K562 (cell line): ENCODE data around the gene RGS9BP. TPM values are rescaled to one million over a fixed set of nuclear protein-coding genes. Genes with fewer than 3 reads are reported as not detected.

Experiments
- HDAC2 ChIP-seq: fragments of 450-650 bp; IDR thresholded peaks from 2 replicates; pipeline ENCODE4 v1.6.1; 2016; ENCODE audit warnings: mild to moderate bottlenecking
- HNRNPL ChIP-seq: fragments of 200-400 bp; formaldehyde crosslinking; IDR thresholded peaks from 2 replicates; pipeline ENCODE4 v1.6.1; 2017; ENCODE audit warnings: low read depth, mild to moderate bottlenecking, low read length
- IFI16 ChIP-seq: fragments of 250-450 bp; sonication (Bioruptor Pico); IDR thresholded peaks from 2 replicates; pipeline ENCODE4 v2.1.2; 2022; ENCODE audit warnings: mild to moderate bottlenecking, inconsistent platforms
- L3MBTL2 ChIP-seq: fragments of 450-650 bp; IDR thresholded peaks from 2 replicates; pipeline ENCODE4 v1.6.1; 2016; ENCODE audit warnings: mild to moderate bottlenecking, moderate library complexity
- MAFG ChIP-seq: fragments of 450-650 bp; conservative IDR thresholded peaks from 2 replicates; pipeline ENCODE4 v1.6.1; 2016; ENCODE audit warnings: missing genetic modification characterization, missing compliant biosample characterization
- POLR2AphosphoS5 ChIP-seq: IDR thresholded peaks from 2 replicates; pipeline ENCODE4 v1.6.1; 2011; ENCODE audit warnings: mild to moderate bottlenecking, low read depth, low read length, moderate library complexity; ENCODE audit not compliant: control insufficient read depth, insufficient read depth
- POLR2B ChIP-seq: fragments of 450-650 bp; IDR thresholded peaks from 2 replicates; pipeline ENCODE4 v1.6.1; 2018; ENCODE audit warnings: low read depth; ENCODE audit not compliant: partially characterized antibody
- RBM22 ChIP-seq: fragments of 200-400 bp; formaldehyde crosslinking; IDR thresholded peaks from 2 replicates; pipeline ENCODE4 v1.6.1; 2018; ENCODE audit warnings: low read length, low read depth; ENCODE audit not compliant: poor library complexity, severe bottlenecking
- SIX5 ChIP-seq, 2 experiments: IDR thresholded peaks; 2 replicates each; pipeline ENCODE4 v1.6.1; 2011; ENCODE audit warnings: low read length in 2 of 2, borderline replicate concordance in 1 of 2, low read depth in 1 of 2, mild to moderate bottlenecking in 1 of 2, moderate library complexity in 1 of 2; ENCODE audit not compliant: insufficient read depth in 1 of 2
- TAF15 ChIP-seq: fragments of 200-400 bp; formaldehyde crosslinking; IDR thresholded peaks from 2 replicates; pipeline ENCODE4 v1.6.1; 2017; ENCODE audit warnings: mild to moderate bottlenecking, low read depth, low read length, moderate library complexity
- TCF7L2 ChIP-seq: fragments of 150-350 bp; IDR thresholded peaks from 2 replicates; pipeline ENCODE4 v1.6.1; 2016; ENCODE audit warnings: low read depth, mild to moderate bottlenecking, low read length, moderate library complexity
- TRIM25 ChIP-seq: fragments of 450-650 bp; IDR thresholded peaks from 2 replicates; pipeline ENCODE4 v1.7.0; 2016; ENCODE audit warnings: borderline replicate concordance
- ZFP1 ChIP-seq: fragments of 450-650 bp; formaldehyde crosslinking; IDR thresholded peaks from 2 replicates; pipeline ENCODE4 v1.4.0; 2020; ENCODE audit warnings: mild to moderate bottlenecking, mixed read lengths
- ZNF347 ChIP-seq: fragments of 450-650 bp; formaldehyde crosslinking; IDR thresholded peaks from 2 replicates; pipeline ENCODE4 v1.4.0; 2020; ENCODE audit warnings: low read depth, mild to moderate bottlenecking, moderate library complexity
- ZNF384 ChIP-seq: IDR thresholded peaks from 2 replicates; pipeline ENCODE4 v1.6.1; 2012; ENCODE audit warnings: low read depth, low read length, improper control_type of control experiment
- polyA plus RNA-seq, 8 experiments: library from polyadenylated mRNA; depleted of rRNA in 4 of 8; stranded (reverse) in 5 of 8; unstranded in 3 of 8; fragments of >200 nt; fragmentation: Nextera tagmentation in 2 of 8; fragmentation: Illumina TruSeq in 1 of 8; extraction: Ambion mirVana in 2 of 8; extraction: Trizol in 1 of 8; gene quantifications; 2 replicates each; pipeline versions ENCODE4 v1.2.1 to v1.2.3, GENCODE V29; 2011 to 2014; ENCODE audit warnings: inconsistent platforms in 1 of 8, missing spikeins in 1 of 8
- total RNA-seq, 7 experiments: library from RNA; depleted of rRNA in 6 of 7; stranded (reverse); fragments of >200 nt in 6 of 7; fragmentation: Illumina TruSeq in 2 of 7; extraction: Trizol in 2 of 7; gene quantifications; 2 replicates each; pipeline versions ENCODE4 v1.2.1 to v1.2.3, GENCODE V29; 2011 to 2021; ENCODE audit warnings: low replicate concordance in 1 of 7
- TF ChIP-seq, protein P1 (sequence below): fragments of 450-650 bp; IDR thresholded peaks from 2 replicates; pipeline ENCODE4 v1.6.1; 2016; ENCODE audit warnings: low read depth, mild to moderate bottlenecking, moderate library complexity
- TF ChIP-seq, protein P2 (sequence below): sonication (generic); formaldehyde crosslinking; IDR thresholded peaks from 2 replicates; pipeline ENCODE4 v1.8.1; 2023; ENCODE audit warnings: mild to moderate bottlenecking, missing genetic modification reagents
- TF ChIP-seq, protein P3 (sequence below): fragments of 450-650 bp; IDR thresholded peaks from 2 replicates; pipeline ENCODE4 v1.6.1; 2014; ENCODE audit warnings: low read depth, mild to moderate bottlenecking, moderate library complexity, borderline replicate concordance
- TF ChIP-seq, protein P4 (sequence below), 2 experiments: fragments of 250-450 bp in 1 of 2; fragments of 450-650 bp in 1 of 2; sonication (Bioruptor Pico) in 1 of 2; IDR thresholded peaks; 2 replicates each; pipeline versions ENCODE4 v1.6.1 to v1.8.0; 2016 to 2021; ENCODE audit warnings: mild to moderate bottlenecking in 2 of 2, moderate library complexity in 2 of 2, missing compliant biosample characterization in 1 of 2, missing genetic modification characterization in 1 of 2
- TF ChIP-seq, protein P5 (sequence below), 2 experiments: fragments of 450-650 bp; IDR thresholded peaks; 2 replicates each; pipeline ENCODE4 v1.6.1; 2016

RGS9BP gene
- total and polyA plus RNA-seq, 9 of the 15 experiments (the other 6 are each of a cell fraction or from before 2014, with no cell fraction given), result 0.03 to 1.3 (median 0.49) TPM

DNA sequence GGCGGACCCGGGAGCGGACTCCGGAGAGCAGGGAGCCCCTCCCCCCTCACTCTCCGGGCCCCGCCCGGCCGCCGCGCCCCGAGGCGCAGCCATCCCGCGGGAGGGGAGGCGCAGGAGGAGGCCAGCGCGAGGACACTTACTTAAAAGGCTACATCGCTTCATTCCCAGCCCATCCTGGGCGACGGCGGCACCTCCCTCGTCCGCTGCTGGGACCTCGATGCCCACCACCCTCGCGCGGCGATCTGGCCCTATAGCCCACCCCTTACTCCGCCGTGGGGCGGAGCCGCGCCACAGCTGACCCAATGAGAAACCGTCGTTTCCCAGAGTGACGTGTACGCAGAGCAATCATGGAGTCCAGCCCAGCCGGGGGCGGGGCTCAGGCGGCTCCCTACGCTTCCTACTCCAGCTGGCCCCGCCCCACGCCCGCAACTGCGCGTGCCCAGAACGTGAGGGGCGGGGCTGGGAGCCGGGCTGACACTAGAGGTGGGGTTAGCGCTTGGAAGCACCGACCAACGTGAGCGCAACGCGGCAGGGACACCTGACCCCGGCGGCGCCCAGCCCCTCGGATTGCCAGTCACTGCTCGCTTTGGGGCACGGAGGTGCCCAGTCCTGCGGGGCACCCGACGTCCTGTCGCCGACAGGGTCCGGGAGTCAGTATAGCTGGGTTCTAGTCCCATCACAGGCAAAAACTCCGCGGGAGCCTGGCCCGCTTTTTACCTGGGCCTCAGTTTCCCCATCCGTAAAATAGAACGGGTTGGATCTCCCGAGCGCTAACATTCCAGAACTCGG lies 523 bp upstream of the RGS9BP start, which contains the start of gene ANKRD27 (continued):
- TF ChIP-seq L3MBTL2 (peak; percentile 41; the same call in 1 of the 2 replicates), POLR2B (no peak), ZFP1 (CRISPR knock-in tag) (no peak), IFI16 (CRISPR knock-in tag) (no peak), HNRNPL (peak; percentile 47), POLR2AphosphoS5 (no peak), SIX5 (IDR thresholded peaks at IDR 0.05; ENCODE audit: borderline replicate concordance in 1 of 2, insufficient read depth in 1 of 2, low read depth in 1 of 2, low read length in 2 of 2) (no peak), HDAC2 (0 out of 2 replicates have a peak, but pooled peaks have one; percentile 48), MAFG (tag) (no peak), TCF7L2 (no peak), ZNF347 (CRISPR knock-in tag) (no peak), ZNF384 (no peak), RBM22 (no peak), TRIM25 (no peak), TAF15 (no peak)
- TF ChIP-seq, protein P1, sequence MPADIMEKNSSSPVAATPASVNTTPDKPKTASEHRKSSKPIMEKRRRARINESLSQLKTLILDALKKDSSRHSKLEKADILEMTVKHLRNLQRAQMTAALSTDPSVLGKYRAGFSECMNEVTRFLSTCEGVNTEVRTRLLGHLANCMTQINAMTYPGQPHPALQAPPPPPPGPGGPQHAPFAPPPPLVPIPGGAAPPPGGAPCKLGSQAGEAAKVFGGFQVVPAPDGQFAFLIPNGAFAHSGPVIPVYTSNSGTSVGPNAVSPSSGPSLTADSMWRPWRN, result no peak
- TF ChIP-seq, protein P2, sequence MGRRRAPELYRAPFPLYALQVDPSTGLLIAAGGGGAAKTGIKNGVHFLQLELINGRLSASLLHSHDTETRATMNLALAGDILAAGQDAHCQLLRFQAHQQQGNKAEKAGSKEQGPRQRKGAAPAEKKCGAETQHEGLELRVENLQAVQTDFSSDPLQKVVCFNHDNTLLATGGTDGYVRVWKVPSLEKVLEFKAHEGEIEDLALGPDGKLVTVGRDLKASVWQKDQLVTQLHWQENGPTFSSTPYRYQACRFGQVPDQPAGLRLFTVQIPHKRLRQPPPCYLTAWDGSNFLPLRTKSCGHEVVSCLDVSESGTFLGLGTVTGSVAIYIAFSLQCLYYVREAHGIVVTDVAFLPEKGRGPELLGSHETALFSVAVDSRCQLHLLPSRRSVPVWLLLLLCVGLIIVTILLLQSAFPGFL, result no peak
- TF ChIP-seq, protein P3, sequence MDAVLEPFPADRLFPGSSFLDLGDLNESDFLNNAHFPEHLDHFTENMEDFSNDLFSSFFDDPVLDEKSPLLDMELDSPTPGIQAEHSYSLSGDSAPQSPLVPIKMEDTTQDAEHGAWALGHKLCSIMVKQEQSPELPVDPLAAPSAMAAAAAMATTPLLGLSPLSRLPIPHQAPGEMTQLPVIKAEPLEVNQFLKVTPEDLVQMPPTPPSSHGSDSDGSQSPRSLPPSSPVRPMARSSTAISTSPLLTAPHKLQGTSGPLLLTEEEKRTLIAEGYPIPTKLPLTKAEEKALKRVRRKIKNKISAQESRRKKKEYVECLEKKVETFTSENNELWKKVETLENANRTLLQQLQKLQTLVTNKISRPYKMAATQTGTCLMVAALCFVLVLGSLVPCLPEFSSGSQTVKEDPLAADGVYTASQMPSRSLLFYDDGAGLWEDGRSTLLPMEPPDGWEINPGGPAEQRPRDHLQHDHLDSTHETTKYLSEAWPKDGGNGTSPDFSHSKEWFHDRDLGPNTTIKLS, result no peak
- TF ChIP-seq, protein P4, sequence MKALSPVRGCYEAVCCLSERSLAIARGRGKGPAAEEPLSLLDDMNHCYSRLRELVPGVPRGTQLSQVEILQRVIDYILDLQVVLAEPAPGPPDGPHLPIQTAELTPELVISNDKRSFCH (CRISPR knock-in tag; IDR thresholded peaks at IDR 0.05), result no peak
- TF ChIP-seq, protein P4 (tag; IDR thresholded peaks at IDR 0.05), result no peak
- TF ChIP-seq, protein P5, sequence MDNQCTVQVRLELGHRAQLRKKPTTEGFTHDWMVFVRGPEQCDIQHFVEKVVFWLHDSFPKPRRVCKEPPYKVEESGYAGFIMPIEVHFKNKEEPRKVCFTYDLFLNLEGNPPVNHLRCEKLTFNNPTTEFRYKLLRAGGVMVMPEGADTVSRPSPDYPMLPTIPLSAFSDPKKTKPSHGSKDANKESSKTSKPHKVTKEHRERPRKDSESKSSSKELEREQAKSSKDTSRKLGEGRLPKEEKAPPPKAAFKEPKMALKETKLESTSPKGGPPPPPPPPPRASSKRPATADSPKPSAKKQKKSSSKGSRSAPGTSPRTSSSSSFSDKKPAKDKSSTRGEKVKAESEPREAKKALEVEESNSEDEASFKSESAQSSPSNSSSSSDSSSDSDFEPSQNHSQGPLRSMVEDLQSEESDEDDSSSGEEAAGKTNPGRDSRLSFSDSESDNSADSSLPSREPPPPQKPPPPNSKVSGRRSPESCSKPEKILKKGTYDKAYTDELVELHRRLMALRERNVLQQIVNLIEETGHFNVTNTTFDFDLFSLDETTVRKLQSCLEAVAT (IDR thresholded peaks at IDR 0.05), result peak in 1 of 2 experiments; percentile 25; a peak in 1 of 4 replicates
